ENCODE results near the gene ANKS1B.

DNA sequence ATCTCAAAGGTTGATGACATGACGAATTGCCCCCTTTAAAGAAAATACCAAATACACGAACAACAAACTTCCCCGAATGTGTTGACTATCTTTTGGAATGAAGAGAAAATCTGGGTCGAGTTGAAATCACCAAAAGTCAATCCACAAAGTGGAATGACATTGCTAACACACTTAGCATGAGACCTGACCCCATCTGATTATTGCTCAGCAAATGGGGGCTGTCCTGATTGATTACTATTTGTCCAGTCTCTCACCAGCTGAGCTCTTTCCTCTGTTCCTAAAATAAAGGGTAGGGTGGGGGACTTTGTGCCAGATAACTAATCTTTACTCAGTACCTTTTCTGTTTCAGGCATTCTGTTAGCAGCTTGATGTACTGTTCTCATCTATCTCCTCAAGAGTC lies 1116.2 kb downstream of the ANKS1B start:
- TF ChIP-seq, protein P1, sequence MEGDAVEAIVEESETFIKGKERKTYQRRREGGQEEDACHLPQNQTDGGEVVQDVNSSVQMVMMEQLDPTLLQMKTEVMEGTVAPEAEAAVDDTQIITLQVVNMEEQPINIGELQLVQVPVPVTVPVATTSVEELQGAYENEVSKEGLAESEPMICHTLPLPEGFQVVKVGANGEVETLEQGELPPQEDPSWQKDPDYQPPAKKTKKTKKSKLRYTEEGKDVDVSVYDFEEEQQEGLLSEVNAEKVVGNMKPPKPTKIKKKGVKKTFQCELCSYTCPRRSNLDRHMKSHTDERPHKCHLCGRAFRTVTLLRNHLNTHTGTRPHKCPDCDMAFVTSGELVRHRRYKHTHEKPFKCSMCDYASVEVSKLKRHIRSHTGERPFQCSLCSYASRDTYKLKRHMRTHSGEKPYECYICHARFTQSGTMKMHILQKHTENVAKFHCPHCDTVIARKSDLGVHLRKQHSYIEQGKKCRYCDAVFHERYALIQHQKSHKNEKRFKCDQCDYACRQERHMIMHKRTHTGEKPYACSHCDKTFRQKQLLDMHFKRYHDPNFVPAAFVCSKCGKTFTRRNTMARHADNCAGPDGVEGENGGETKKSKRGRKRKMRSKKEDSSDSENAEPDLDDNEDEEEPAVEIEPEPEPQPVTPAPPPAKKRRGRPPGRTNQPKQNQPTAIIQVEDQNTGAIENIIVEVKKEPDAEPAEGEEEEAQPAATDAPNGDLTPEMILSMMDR (conservative IDR thresholded peaks at IDR 0.05; ENCODE audit: low read depth, low read length) = no peak
- TF ChIP-seq POLR2A (IDR thresholded peaks at IDR 0.05; ENCODE audit: low read depth, low read length) (no peak), RAD21 (IDR thresholded peaks at IDR 0.05; ENCODE audit: low read length) (no peak), FOS (IDR thresholded peaks at IDR 0.05; ENCODE audit: low read depth, low read length) (no peak), CHD1 (IDR thresholded peaks at IDR 0.05; ENCODE audit: low read depth, low read length) (no peak), SMC3 (IDR thresholded peaks at IDR 0.05; ENCODE audit: low read depth, low read length) (no peak)
- TF ChIP-seq, protein P2, sequence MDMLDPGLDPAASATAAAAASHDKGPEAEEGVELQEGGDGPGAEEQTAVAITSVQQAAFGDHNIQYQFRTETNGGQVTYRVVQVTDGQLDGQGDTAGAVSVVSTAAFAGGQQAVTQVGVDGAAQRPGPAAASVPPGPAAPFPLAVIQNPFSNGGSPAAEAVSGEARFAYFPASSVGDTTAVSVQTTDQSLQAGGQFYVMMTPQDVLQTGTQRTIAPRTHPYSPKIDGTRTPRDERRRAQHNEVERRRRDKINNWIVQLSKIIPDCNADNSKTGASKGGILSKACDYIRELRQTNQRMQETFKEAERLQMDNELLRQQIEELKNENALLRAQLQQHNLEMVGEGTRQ (IDR thresholded peaks at IDR 0.05; ENCODE audit: low read depth, low read length) = no peak

Data from IMR-90 (cell line).